RKO (cell line): Measurements from ENCODE around the gene THOC5.

Experiments used
- DNase-seq: peaks from one replicate; pipeline ENCODE4 v3.0.0-alpha.2; 2016; ENCODE audit warnings: low spot score

The THOC5 gene

GRCh38 chr22:29476116-29476515 is 77.4 kb downstream of the THOC5 start:
- peak; percentile 44 for DNase-seq

GRCh38 chr22:29475550-29475949 is 78.0 kb downstream of the THOC5 start:
- no peak for DNase-seq

- no peak for DNase-seq
These were observed 80.6 kb downstream of the THOC5 start for GRCh38 chr22:29473001-29473400.

- DNase-seq: peak; percentile 60
These were observed 83.2 kb downstream of the THOC5 start for GRCh38 chr22:29470159-29470855.

- DNase-seq: no peak
These were observed 83.8 kb downstream of the THOC5 start for GRCh38 chr22:29469755-29470154.

GRCh38 chr22:29464581-29464980 is 89.0 kb downstream of the THOC5 start:
- DNase-seq: no peak

GRCh38 chr22:29463629-29464028 is 89.9 kb downstream of the THOC5 start:
- no peak for DNase-seq

GRCh38 chr22:29461263-29461662 is 92.3 kb downstream of the THOC5 start:
- no peak for DNase-seq

- no peak for DNase-seq
These were observed 93.8 kb downstream of the THOC5 start for GRCh38 chr22:29459773-29460172.

- DNase-seq: no peak
These were observed 95.0 kb downstream of the THOC5 start for GRCh38 chr22:29458551-29458950.

- DNase-seq: peak; percentile 66
These were observed 95.8 kb downstream of the THOC5 start for GRCh38 chr22:29457730-29458129.

GRCh38 chr22:29456211-29456671 is 97.3 kb downstream of the THOC5 start:
- DNase-seq: no peak
